HG03565 (cell line): Measurements from ENCODE around the gene PRKG1.

Source experiments
- ATAC-seq: cut with Tn5 transposase; IDR thresholded peaks from one replicate; pipeline ENCODE4 v1.9.1; 2021; ENCODE audit warnings: mild to moderate bottlenecking, moderate library complexity; ENCODE audit not compliant: unreplicated experiment

PRKG1 gene

DNA sequence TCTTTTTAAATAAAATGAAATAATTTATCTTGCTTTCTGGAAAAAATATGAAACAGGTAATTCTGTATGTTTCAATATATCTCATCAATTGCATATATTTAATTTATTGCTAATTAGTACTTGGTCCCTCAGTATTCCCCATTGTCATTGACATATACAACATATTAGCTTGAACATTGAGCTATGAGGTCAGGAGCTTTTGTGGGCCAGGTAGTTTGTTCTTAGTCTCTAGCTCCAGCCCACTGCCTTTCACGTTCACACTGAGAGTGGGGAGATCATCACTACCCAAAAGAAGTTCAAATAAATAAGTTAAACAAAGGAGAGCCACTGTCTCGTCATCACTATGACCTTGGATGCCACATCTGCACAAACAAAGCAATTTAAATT is 1185.1 kb downstream of the PRKG1 start:
- no peak for ATAC-seq

DNA sequence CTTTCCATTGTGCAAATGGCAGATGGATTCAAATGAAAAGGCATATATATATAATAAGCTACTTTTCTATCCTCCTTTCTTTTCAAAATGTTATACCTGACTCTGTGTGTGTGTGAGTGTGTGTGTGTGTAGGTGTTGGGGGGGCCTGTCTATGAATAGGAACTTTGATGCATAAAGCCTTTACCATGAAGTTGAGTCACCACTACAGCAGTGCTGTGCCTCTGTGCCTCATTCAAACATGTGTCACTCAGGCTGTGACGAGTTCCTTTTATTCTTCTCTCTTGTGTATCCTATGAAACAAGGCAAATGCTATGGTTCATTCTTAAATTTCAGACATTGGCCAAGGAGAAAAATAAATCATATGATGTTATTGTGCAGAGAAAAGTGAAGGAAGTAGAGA is 1187.1 kb downstream of the PRKG1 start:
- no peak for ATAC-seq

DNA sequence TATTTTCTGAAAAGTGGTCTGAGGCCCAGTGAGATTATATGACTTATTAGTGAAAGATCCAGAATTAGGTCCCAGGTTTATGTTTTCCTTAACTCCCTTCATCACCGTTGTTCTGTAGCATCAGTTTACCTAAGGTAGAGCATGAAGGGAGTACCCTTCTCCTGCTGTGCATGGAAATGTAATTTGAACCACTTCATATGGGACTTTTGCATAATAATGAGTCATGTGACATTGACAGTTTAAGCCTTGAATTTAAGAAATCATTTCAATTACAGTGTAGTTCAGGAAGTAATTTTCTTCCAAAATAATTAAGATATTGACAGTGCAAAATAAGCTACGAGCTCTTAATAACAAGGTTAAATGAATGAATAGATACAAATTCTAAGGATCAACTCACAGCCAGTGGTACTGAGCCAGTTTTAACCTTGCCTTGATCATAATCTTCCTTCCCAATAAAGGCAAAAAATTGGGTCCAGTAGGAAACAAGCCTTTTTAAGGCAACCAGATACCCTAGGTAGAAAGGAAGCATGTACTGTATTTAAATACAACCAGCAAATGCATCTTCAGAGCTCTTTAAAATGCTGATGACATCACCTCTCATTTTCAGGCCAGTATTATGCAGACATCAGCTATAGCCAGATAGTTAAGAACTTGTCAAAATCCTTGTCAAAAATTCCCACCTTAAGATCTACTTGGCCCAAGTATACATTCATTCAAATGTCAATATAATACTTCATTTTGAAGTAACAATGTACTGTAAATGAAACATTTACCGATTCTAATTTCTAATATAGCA is 1191.0 kb downstream of the PRKG1 start:
- ATAC-seq: no peak

DNA sequence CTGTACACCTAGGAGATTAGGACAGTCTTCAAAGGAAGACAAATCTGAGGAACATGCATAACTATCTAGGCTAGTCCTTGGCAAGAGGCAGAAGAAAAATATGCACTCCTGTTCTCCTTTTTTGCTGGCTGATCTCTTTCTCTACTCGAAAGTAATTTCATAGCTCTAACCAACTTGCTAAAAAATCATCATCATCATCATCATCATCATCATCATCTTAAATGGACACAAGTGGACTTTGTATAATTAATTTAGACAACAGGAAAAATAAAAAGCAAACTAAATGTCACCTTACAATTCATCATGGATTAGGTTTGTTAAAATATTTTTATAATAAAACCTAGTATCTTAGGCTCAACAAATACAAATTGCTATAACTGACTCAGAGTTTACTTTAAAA is 1192.6 kb downstream of the PRKG1 start:
- ATAC-seq: no peak

DNA sequence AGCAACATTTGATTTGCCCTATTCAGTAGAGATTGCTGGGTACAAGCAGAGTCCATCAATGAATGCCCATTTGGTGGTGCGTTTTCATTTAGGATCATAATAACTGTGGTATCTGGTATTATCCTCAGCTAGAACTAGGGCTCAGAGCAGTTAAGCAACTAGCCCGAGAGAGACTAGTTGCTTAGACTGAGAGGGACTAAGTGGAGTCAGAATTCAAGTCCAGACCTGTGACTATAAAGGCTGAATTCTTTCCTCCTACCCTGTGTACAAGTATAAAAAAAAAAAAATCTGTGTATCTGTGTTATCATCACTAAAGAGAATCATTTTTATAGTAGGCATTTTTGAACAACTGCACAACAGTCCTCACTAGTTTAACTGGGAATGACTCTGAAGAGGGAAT is 1194.5 kb downstream of the PRKG1 start:
- ATAC-seq: no peak

DNA sequence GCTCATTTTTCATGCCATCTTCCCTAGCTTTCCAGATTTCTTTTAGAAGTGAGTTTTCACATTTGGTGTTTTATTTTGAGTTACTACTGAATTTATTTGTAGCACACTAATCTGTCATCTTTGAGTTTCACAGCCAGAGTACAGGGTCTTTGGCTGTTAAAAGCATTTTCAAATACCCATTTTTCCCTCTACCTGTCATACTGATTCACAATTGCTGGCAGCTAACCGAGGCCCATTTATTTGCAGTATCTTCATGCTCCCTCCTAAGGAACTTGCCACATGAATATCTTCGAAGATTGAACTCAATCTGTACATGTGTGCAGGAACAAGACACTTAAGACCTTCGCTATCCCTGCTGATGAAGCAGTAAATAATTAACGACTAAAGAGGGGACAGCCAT is 1194.9 kb downstream of the PRKG1 start:
- ATAC-seq: no peak

DNA sequence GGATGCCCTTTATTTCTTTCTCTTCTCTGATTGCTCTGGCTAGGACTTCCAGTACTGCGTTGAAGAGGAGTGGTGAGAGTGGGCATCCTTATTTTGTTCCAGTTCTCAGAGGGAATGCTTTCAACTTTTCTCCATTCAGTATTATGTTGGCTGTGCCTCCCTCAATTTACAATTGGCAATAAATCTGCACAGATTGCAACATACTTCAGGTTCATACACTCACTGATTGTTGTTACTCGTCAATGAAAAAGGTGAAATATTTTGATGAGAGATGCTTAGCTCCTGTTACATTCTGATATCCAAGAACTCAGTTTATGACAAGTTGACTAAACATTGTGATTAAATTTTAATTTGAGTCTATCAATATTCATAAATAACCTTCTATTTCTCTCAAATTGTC is 1201.9 kb downstream of the PRKG1 start:
- ATAC-seq: no peak

DNA sequence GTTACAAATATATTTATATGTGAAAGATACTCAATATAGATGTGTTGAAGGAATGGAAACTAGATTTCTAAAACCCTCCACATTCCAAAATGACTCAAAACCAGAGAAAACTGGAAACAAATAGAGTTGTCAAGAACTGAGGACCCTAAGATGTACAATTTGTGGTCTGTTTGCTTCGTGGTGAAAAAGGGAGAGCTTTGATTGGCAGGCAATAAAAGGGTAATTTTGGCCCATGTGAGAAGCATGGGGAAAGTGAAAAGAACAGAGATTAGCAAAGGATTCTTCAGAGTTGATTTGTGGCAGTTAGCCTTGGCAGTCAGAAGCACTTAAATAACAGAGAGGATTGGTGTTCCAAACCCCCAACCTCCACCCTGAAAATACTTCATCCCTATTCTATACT is 1202.7 kb downstream of the PRKG1 start:
- ATAC-seq: no peak

DNA sequence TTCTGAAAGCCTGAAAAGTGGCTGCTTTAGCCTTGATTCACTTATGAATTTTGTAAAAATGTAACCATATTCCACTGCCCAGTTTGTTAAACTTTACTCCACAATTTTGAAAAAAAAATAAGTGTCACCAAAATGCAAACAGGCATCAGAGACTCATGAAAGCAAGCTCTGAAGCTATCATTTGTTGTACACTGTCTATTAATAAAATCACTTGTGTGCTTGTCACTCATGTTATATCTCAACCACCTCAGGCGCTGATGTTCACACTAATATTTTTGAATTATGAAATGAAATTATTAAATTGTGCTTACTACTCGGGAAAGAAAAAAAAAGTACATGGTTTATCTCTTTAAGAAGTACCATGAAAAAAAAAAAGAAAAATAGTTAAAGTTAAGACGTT is 1205.3 kb downstream of the PRKG1 start:
- ATAC-seq: no peak

DNA sequence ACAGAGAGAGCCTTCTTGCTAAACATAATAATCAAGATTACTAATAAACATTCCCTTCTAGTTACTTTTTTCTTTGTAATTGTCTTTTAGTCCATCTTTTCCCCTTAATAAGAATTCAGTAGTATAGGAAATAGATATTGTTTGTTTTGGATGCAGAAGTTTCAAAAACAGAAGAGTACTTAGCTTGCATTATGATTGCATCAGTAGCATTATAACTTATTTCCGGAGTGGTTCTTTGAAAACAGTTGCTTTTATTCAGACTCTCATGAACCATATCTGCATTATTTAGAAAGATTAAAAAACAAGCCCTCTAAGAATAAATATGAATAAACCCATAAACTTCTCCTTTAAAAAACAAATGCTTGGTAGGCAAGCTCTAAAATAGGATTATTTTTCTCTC is 1205.8 kb downstream of the PRKG1 start:
- no peak for ATAC-seq

DNA sequence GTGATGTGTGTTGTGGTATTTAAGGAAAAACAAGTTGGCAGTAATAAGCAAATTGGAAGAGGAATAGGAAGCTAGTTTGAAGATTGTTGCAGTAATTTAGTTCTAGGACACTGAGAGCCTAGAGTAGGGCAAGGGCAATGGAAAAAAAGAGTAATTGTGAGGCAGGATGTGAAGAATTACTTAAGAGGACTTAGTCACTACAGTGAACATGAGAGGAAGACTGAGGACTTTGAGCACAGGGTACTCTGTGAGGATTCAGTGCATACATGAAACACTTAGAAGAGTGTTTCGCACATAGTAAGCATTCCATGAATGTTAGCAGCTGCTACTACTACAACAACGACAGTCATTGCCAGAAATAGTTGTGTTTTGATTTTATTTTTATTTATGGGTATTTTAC is 1208.9 kb downstream of the PRKG1 start:
- ATAC-seq: no peak

DNA sequence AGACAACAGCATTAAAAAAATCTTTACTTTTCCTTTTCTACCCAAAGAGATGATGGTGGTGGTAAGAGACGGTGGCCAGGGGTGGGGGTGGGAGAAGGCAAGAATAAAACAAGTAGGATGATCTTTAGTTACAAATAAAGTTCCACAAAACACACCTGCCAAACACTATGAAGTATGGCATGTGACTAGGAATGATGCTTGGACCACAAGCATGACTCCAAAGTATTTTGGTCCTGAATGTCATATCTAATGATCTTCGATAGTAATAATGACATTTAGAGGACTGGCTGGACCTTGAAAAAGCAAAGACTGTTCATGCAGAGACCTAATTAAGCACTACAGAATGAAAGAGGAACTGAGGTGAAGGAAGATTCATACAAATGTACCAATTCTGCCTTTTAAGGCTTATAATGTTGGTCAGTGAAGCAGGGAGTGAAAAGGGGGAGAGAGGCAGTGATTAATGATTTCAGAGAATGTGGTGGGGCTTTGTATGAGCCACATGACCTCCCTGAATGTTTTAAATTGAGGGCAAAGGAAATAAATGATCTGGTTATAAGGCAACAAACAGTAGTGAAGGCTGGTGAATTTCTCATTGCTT is 1210.2 kb downstream of the PRKG1 start:
- no peak for ATAC-seq

DNA sequence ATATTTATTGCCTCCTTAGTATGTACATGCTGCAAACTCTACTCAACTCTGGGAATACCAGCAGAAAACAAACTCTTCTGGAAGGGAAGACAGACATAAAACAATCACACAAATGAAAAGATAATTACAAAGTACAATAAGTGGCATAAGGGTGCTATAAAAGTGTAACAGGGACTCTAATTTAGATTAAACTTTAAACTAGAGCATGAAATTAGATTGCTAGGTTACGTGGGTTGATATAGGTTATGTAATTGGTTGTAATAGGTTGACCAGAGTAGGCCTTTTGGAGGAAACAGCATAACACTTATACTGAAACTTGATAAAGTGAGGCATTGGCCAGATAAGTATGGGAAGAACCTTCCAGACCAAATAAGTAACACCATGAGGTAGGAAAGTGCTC is 1213.6 kb downstream of the PRKG1 start:
- no peak for ATAC-seq

DNA sequence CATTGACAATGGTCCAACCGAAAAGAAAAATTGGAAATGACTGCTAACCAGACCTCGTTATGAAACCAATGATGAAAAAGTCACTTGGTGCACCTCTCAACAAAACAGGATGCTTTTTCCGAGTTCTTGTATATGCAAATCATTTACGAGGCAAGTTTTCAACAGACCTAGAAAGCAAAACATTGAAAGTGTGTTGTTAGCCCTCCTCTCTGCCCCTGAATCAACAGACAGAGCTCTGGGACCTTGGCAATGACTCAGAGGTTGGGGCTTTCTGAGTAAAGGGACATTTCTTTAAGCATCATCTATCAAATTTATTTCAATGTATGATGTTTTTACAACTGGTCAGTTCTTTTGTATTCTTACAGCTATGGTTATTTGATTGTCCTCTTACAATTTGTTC is 1223.5 kb downstream of the PRKG1 start:
- no peak for ATAC-seq

DNA sequence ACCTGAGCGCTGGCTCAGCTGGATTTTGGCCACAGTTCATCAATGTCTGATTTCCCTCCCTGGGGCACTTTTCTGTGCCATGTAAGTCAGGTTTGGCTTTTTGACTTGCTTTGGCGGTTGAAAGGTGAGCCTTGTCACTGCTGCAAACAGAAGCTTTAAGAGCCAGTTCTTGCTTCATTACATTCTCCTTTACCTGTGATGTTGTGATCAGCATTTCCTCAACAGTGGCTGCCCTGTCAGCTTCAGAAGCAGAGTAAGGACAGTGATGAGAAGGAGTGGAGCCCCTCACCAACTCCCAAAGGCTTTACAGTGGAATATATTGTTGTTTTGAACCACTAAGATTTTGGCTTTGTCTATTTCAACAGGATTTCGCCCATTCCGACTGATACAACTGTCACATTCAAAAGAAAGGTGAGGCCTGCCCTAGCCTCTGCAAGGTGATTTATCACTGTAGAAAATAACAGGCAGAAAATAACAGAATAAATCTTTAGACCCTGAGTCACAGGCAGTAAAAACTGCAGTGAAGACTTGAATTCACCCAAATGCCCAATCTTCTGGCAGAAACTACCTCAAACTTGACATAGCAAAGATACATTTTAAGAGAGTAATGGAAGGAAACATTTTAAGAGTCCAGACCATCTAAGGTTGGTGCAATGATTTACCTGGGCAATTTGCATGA is 1226.5 kb downstream of the PRKG1 start:
- ATAC-seq: no peak

DNA sequence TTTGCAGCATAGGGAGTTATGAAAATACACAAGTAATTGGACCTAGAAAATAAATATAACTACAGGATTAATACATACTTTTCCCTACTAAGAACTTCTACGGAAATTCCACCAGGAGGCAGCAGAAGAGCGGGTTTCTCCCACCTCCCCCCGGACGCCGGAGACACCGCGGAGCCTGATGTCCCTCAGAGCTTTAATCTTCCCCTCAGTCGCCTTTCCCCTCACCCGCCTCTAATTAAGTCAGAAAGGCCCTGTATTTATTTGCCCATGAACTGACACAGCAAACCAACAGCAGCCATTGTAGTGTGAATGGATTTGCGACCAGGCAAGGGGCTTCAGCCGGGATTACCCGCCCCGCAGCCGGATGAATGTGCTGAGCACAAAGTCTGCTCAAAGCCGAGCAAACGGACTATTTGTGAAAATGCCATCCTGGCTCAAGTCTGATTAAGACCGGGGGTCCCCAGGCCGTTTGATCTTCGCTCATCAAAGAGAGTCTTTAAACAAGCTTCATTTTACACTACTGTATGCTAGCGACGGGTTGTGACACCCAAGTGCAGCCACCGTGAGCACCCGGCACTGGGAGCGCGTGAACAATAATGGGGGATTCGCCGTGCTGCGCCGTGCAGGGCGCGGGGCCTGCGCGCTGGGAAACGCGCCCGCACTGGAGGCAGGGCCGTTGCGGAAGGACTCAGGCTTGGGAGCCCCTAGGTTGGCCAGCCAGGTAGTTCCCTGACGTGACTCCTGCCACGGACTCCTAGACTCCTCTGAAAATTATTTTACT is 1234.2 kb downstream of the PRKG1 start:
- peak; percentile 67 for ATAC-seq

DNA sequence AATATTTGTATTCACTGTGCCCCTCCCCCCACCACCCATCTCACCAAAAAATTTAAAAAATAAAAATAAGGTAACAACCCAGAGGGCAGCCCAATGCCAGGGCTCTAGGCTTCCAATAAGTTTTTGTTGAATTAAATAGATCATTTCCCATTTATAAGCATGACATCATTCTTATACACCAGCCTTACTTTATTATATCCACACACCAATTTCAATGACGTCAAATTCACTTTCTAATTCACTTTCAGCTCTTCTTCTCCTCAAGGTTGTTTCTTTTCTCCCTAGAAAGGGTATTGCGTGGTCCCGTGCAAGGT is 1238.6 kb downstream of the PRKG1 start:
- no peak for ATAC-seq

DNA sequence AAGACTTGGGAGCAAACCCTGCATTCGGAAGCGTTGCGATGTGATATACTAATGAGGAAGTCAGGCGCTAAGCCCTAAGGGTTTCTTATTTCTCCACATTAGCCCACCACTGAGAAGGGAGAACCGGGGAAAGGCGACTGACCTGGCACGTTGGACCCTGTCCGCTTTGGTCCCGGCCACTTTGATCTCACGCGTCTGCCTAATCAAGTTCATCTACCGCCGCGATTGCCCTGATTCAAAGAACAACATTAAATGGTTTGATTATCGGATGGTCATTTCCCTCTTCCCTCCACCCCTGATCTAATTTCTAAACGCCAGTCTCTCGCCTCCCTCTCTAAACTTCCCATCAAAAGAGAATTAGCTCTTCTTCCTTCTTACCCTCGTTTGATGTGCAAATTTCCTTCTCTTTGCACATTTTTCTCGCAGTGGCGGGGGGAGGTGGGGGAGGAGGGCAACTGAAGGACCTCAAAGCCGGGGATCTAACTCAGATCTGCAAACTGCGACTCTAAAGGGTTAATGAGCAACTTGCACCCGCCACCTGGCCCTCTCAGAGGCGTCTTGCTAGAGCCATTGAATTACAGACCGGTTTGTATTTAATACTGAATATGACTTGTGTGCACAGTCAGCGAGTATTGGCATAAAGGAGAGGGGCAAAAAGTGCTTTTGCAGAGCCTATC is 1239.1 kb downstream of the PRKG1 start:
- no peak for ATAC-seq

DNA sequence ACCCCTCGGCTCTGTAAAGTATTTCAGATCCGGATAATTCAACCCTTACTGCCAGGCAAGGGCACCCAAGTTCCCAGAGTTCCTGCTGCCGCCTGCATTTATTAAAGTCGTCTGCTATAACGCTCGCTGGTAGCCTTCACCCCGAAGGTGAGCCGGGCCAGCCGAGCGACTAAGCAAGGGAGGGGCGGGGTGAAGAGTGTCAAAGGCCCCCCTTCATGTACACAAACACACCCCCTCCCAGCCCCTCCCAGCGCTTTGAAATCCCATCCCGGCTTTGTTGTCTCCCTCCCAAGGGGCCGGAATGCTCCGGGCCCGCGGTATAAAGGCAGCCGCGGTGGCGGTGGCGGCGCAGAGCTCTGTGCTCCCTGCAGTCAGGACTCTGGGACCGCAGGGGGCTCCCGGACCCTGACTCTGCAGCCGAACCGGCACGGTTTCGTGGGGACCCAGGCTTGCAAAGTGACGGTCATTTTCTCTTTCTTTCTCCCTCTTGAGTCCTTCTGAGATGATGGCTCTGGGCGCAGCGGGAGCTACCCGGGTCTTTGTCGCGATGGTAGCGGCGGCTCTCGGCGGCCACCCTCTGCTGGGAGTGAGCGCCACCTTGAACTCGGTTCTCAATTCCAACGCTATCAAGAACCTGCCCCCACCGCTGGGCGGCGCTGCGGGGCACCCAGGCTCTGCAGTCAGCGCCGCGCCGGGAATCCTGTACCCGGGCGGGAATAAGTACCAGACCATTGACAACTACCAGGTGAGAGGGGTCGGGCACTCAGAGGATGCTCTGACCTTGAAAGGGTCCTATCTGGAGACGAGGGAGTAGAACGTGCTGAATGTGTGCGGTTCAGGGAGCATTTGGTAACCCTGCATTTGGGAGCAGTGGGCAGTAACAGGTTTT is 1239.9 kb downstream of the PRKG1 start, which contains the start of gene DKK1:
TSS of gene DKK1 (plus strand) at position 349 of the 889 bp plus-strand sequence. CDS start at position 503, 154 bp downstream.
- ATAC-seq: peak; percentile 51
